Caki2 (cell line): ENCODE data around the gene SLC38A2. TPM values are rescaled to one million over a fixed set of nuclear protein-coding genes. Genes with fewer than 3 reads are reported as not detected.

Experiments used
- DNase-seq: peaks from one replicate; pipeline ENCODE4 v3.0.0-alpha.2; 2015; ENCODE audit warnings: low read depth
- in situ Hi-C: cut with HindIII; loops from 2 replicates; pipeline ENCODE4 v1.10.0; 2016; ENCODE audit warnings: low sequenced_read_pairs, low pct_unique_long_range_greater_than_20kb, mixed read lengths
- total RNA-seq: library from RNA; depleted of rRNA; stranded (reverse); fragments of >200 nt; shearing (Covaris generic); gene quantifications from 2 replicates; pipeline ENCODE4 v1.2.3, GENCODE V29; 2014; ENCODE audit warnings: low replicate concordance

SLC38A2 gene
- total RNA-seq, 1 experiment from 2014 or later, result 80.3 TPM

GRCh38 chr12:46368138-46368537 lies 4.4 kb downstream of the SLC38A2 start:
- no peak for DNase-seq
- in situ Hi-C loops, result no loop called here

GRCh38 chr12:46367351-46368029 lies 5.1 kb downstream of the SLC38A2 start:
- in situ Hi-C loops, result no loop called here
- no peak for DNase-seq

DNA sequence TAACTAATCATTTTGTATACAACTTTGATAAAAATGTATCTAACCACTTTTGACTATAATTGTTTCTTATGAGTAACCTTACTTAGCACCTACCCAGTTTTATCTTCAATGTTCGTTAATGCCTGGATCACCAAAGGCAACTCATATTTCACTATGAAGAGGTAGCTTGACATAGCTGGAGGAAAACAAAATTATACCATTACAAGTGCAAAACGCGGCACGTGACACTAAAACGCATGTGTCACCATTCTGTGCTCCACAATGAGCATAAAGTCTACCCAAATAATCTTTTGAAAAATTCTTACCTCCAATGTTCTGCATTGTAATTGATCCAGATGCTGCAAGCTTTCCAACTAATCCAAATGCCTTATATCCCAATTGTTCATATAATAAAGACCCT lies 5.8 kb downstream of the SLC38A2 start:
- in situ Hi-C loops, result no loop called here
- no peak for DNase-seq

DNA sequence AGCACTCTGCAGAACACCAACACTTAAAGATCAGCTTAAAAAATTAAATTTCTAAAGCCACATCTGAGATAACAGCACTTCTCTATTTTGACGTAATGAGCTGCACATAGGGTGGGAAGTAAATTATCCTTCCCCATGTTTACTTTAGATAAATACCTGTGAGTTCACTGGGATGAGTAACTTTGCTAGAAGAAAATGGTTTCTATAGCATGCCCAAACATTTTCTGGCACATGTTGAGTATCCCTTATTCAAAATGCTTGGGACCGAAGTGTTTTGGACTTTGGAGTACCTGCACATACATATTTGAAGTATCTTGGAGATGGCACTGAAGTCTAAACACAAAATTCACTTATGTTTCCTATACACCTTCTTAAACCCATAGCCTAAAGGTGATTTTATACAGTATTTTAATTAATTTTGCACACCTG lies 6.6 kb downstream of the SLC38A2 start:
- DNase-seq, result no peak
- in situ Hi-C loops, result no loop called here

DNA sequence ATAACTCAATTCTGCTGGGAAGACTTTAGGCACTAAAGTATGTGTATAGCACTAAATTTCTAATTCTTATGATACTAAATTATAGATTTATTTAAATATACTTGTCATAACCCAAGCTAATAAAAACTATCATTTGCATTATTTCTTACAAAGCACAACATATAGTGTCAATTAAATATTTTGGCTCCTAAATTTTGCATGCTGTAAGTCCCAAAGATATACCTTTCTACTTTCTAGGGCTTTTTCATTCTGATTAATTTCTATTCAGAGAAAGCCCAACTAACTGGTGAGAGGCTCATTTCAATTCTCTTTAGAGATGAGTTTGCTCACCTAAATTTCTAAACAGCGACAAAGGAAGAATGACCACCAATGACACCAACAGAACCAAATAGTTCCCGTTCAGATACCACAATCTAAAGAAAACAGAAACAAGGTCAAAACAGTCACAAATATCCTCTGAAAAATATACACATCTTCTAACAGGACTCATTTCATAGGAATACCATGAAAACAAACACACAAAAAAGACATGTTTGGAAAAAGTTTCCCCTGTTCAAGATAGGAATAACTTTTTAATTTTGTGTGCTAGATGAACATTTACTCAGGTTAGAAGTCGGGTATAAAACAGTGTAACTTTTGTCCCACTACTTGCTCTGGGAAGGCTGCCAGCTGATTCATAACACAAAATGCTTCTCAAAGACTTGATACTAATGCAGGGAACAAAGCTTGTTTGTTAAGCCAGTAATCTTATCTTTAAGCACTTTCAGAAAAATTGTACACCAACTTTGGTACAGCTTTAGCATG lies 7.6 kb downstream of the SLC38A2 start:
- in situ Hi-C loops, result no loop called here
- peak; percentile 40 for DNase-seq

- in situ Hi-C loops, result no loop called here
- DNase-seq, result no peak
Observed at GRCh38 chr12:46364300-46364696, 8.3 kb downstream of the SLC38A2 start.

DNA sequence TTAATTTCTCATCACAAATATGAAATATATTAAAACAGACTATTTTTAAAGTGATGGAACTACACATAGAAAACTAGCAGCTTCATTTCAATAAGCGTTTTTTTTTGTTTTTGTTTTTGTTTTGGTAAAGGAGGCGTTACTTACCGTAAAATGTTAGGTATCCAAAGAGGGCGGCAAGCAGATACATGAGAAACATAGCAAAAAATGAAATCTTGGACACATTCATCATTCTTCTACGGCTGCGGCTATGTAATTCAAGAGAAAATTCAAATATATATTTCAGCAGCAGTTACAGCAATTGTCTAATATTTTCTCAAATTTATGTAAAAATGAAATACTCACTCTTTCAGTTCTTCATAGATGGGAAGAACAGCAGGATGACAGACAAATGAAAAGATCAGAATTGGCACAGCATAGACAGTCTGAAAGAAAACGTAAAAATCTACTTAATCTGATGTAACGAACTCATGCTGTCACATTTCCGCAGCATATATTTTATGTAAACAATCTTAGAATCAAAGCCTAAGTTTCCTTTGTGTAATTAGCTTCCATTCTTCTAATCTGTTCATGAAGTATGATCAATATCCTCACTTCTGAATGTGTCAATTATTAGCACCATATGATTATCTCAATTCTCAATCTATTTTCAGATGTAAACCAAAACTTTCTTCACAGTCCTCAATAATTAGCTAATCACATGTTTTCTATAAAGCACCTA lies 8.8 kb downstream of the SLC38A2 start:
- DNase-seq, result no peak
- in situ Hi-C loops, result no loop called here

DNA sequence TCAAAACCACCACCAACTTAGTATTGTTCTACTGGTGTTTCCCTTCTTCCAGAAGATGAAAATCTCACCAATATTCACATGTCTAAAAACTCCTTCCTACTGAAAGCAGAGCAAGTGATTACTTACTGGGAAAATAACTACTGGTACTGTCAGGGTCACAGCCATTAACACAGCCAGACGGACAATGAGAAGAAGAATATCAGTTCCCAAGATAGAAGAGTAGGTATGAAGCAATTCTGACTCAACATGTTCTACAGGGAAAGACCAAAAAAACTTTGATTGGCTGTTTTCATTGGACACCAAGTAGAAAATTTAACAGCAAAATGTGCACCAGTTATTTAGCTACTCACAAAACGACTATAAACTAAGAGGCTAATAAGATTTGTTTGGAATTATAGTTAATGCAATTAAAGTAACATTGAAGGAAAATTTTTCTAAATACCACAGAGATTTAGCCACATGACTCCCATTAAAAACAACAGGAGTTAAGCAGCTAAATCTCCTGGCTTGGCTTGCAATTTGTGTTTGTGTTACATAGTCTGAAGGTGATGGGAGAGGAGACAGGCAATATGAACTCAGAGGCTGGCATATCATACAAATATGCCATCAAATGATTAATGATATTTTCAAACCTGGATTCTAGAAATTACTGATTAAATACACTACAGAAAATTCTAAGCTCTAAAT lies 9.5 kb downstream of the SLC38A2 start:
- no peak for DNase-seq
- in situ Hi-C loops, result no loop called here

DNA sequence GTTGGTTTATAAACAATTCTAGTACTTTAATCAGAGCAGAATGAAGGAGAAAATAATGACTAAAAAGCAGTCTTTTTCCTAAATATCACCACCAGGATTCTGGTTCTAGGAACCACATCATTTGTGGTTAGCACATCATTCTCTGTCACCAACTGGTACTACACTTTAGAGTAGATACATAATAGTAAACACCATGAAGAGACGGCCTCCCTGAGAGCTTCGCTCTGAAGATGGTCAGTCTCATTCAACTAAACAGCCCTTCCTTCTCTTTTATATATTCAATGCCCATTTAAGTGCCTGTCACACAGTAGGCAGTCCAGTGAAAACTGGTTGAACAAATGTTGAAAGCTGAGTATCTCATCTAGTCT lies 10.9 kb downstream of the SLC38A2 start:
- DNase-seq, result no peak
- in situ Hi-C loops, result no loop called here

- DNase-seq, result no peak
- in situ Hi-C loops, result no loop called here
Observed at GRCh38 chr12:46360908-46361666, 11.5 kb downstream of the SLC38A2 start.

- DNase-seq, result no peak
- in situ Hi-C loops, result no loop called here
Observed at GRCh38 chr12:46360370-46360769, 12.2 kb downstream of the SLC38A2 start.

- no peak for DNase-seq
- in situ Hi-C loops, result no loop called here
Observed at GRCh38 chr12:46359667-46360280, 12.8 kb downstream of the SLC38A2 start.

DNA sequence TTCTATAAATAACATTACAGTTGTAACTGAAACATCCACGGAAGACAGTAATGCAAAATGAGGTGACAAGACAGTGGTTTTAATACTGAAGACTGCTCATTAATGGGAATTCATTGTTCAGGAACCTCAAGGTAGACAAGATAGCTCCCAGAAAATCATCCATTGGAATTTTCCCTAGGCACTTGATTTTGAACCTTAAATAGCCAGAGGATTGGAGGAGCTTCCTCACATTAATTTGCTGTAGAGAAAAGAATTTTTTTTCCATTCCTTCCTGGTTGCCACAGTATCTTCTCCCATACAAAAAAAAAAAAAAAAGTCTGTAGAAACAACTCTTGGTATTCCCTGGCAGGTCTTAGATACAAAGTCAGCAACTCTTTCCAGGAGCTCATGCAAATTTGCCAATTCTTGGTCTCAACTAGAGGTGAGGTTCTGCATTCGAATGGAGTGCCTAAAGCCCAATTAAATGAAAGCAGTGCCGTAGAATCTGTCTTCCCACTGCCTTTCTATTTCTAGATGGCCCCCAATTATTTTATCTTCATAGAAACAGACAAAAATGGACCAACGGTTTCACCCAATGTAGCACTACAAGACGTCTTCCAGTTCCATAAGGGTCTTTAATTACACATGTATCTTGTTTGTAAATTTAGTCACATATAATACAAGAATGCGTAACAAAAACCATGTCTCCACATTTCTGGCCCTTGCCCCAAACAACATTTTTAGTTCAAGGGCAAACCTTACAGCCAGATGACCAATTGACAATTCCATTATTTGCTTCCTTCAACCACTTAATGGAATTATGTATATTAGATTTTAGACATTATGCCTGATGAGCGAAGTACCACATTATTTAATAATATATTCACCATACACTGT lies 13.5 kb downstream of the SLC38A2 start:
- no peak for DNase-seq
- in situ Hi-C loops, result no loop called here

GRCh38 chr12:46358325-46358700 lies 14.3 kb downstream of the SLC38A2 start:
- no peak for DNase-seq
- in situ Hi-C loops, result no loop called here

GRCh38 chr12:46357438-46358324 lies 14.9 kb downstream of the SLC38A2 start:
- DNase-seq, result peak; percentile 33
- in situ Hi-C loops, result no loop called here
